Measurements from ENCODE around the gene CDH23.
A peak's percentile ranks its signal among the peaks of the same experiment; 100 is the strongest.

The CDH23 gene

GRCh38 chr10:71648933-71649320 lies 252.2 kb downstream of the CDH23 start:
- TF ChIP-seq, protein P1, sequence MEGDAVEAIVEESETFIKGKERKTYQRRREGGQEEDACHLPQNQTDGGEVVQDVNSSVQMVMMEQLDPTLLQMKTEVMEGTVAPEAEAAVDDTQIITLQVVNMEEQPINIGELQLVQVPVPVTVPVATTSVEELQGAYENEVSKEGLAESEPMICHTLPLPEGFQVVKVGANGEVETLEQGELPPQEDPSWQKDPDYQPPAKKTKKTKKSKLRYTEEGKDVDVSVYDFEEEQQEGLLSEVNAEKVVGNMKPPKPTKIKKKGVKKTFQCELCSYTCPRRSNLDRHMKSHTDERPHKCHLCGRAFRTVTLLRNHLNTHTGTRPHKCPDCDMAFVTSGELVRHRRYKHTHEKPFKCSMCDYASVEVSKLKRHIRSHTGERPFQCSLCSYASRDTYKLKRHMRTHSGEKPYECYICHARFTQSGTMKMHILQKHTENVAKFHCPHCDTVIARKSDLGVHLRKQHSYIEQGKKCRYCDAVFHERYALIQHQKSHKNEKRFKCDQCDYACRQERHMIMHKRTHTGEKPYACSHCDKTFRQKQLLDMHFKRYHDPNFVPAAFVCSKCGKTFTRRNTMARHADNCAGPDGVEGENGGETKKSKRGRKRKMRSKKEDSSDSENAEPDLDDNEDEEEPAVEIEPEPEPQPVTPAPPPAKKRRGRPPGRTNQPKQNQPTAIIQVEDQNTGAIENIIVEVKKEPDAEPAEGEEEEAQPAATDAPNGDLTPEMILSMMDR (IDR thresholded peaks at IDR 0.05; ENCODE audit: insufficient read depth, low read depth, low read length, missing control alignments), result no peak
- no peak overlapping the region for H3K4me3 ChIP-seq (ENCODE audit: low read length)
- no peak for DNase-seq (ENCODE audit: low read depth)

DNA sequence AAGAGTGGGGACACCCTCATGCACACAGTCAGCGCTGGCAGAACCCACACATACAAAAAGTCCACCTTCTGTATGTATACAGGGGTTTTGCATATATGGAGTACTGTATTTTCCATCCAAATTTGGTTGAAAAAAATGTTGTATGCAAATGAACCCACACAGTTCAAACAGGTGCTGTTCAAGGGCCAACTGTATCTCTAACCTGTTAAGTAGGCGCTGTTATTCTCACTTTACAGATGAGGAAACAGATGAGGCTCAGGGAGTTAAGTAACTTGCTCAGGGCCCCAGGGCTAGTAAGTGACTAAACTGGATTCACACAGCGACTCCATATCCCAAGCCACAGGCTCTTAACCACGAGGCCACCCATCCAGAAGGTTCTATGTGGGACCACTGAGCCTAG lies 252.9 kb downstream of the CDH23 start:
- peak; percentile 58 for DNase-seq (ENCODE audit: low read depth)
- no peak overlapping the region for H3K4me3 ChIP-seq (ENCODE audit: low read length)
- TF ChIP-seq, protein P1 (IDR thresholded peaks at IDR 0.05; ENCODE audit: insufficient read depth, low read depth, low read length, missing control alignments), result no peak

DNA sequence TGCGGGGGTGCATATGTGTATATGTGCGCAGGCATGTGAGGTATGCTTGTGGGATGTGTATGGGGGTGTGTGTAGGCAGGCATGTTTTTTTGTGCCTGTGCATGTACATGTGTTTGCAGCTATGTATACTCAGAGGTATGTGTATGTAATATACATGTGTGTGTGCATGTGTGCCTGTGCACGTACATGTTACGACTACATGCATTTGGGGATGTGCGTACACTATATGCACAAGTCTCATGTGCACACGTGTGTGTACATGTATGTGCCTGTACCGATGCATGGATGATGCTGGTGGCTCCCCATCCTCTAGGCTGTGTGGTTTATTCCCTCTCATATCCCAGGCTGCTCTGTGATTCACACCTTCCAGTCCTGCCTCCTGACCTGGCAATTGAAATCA lies 253.7 kb downstream of the CDH23 start:
- TF ChIP-seq, protein P1 (IDR thresholded peaks at IDR 0.05; ENCODE audit: insufficient read depth, low read depth, low read length, missing control alignments), result no peak
- DNase-seq (ENCODE audit: low read depth), result no peak
- no peak overlapping the region for H3K4me3 ChIP-seq (ENCODE audit: low read length)

- no peak for DNase-seq (ENCODE audit: low read depth)
- TF ChIP-seq, protein P1 (IDR thresholded peaks at IDR 0.05; ENCODE audit: insufficient read depth, low read depth, low read length, missing control alignments), result no peak
- H3K4me3 ChIP-seq (ENCODE audit: low read length), result no peak overlapping the region
Observed at GRCh38 chr10:71651428-71651827, 254.7 kb downstream of the CDH23 start.

DNA sequence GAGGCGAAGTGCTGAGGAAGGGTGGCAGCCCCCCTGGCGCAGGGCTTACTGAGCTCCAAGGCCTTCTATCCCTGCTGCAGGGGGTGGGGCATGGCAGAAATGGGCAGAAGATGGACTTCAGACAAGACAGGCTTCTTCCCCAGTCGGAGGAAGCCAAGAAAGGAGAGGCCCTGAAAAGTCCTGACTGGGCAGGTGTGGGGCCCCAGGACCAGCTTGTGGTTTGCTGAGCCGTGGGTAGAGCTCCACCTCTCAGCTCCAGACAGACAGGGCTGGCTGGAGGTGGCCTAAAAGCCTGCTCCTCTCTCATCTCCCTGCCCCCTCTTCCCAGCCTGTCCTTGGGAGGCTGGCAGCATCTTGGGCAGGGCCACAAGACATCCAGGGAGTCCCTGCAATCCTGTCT lies 255.2 kb downstream of the CDH23 start:
- TF ChIP-seq, protein P1 (IDR thresholded peaks at IDR 0.05; ENCODE audit: insufficient read depth, low read depth, low read length, missing control alignments), result no peak

GRCh38 chr10:71653044-71653443 lies 256.3 kb downstream of the CDH23 start:
- TF ChIP-seq, protein P1 (IDR thresholded peaks at IDR 0.05; ENCODE audit: insufficient read depth, low read depth, low read length, missing control alignments), result no peak
- H3K4me3 ChIP-seq (ENCODE audit: low read length), result no peak overlapping the region
- DNase-seq (ENCODE audit: low read depth), result no peak

More for the DNA sequence above, 255.2 kb downstream of the CDH23 start:
- no peak for DNase-seq (ENCODE audit: low read depth)
- no peak overlapping the region for H3K4me3 ChIP-seq (ENCODE audit: low read length)

- no peak overlapping the region for H3K4me3 ChIP-seq (ENCODE audit: low read length)
- TF ChIP-seq, protein P1 (IDR thresholded peaks at IDR 0.05; ENCODE audit: insufficient read depth, low read depth, low read length, missing control alignments), result no peak
- DNase-seq (ENCODE audit: low read depth), result no peak
Observed at GRCh38 chr10:71656220-71656619, 259.5 kb downstream of the CDH23 start.

Data from epithelial cell of esophagus (primary cell).